Smooth muscle cell (in vitro differentiated cells): ENCODE data around the gene ZFYVE21. TPM values are rescaled to one million over a fixed set of nuclear protein-coding genes. Genes with fewer than 3 reads are reported as not detected.

Experiments used
- DNase-seq: peaks from one replicate; lab custom pipeline; 2025; ENCODE audit not compliant: unreplicated experiment; lab: John Stamatoyannopoulos, UW
- H2AFZ ChIP-seq: fragments of 200-600 bp; sonication (generic); 2 replicates; pipeline ENCODE4 v1.6.0; 2016; ENCODE audit warnings: antibody characterized with exemption, low read depth, mild to moderate bottlenecking
- H3F3A ChIP-seq: fragments of 200-600 bp; sonication (generic); 2 replicates; pipeline ENCODE4 v1.6.0; 2017; ENCODE audit warnings: antibody characterized with exemption, low read depth
- H3K27ac ChIP-seq: fragments of 200-600 bp; sonication (generic); 2 replicates; pipeline ENCODE4 v1.5.1; 2016; ENCODE audit warnings: low read depth, mild to moderate bottlenecking
- H3K27me3 ChIP-seq: fragments of 200-600 bp; sonication (generic); 2 replicates; pipeline ENCODE4 v1.6.1; 2016; ENCODE audit warnings: low read depth, mild to moderate bottlenecking
- H3K36me3 ChIP-seq: fragments of 200-600 bp; sonication (generic); 2 replicates; pipeline ENCODE4 v1.5.1; 2016; ENCODE audit warnings: low read depth
- H3K4me1 ChIP-seq: fragments of 200-600 bp; sonication (generic); 2 replicates; pipeline ENCODE4 v1.5.1; 2016; ENCODE audit warnings: low read depth
- H3K4me2 ChIP-seq: fragments of 200-600 bp; sonication (generic); 2 replicates; pipeline ENCODE4 v1.6.0; 2016; ENCODE audit warnings: mild to moderate bottlenecking
- H3K4me3 ChIP-seq: fragments of 200-600 bp; sonication (generic); 2 replicates; pipeline ENCODE4 v1.5.1; 2016; ENCODE audit warnings: mild to moderate bottlenecking
- H3K79me2 ChIP-seq: fragments of 200-600 bp; sonication (generic); 2 replicates; pipeline ENCODE4 v1.6.0; 2016; ENCODE audit warnings: low read depth, mild to moderate bottlenecking
- H3K9ac ChIP-seq: fragments of 200-600 bp; sonication (generic); 2 replicates; pipeline ENCODE4 v1.6.0; 2016; ENCODE audit warnings: low read depth
- H3K9me3 ChIP-seq: fragments of 200-600 bp; sonication (generic); replicated peaks from 2 replicates; pipeline ENCODE4 v1.5.1; 2016; ENCODE audit warnings: low read depth
- H4K20me1 ChIP-seq: fragments of 200-600 bp; sonication (generic); 2 replicates; pipeline ENCODE4 v1.6.0; 2016; ENCODE audit warnings: low read depth
- WGBS: methylation state at CpG from one replicate; pipeline ENCODE4 v1.1.7; 2016; ENCODE audit warnings: low lambda C conversion rate; 5-methylcytosine and 5-hydroxymethylcytosine counted together
- polyA plus RNA-seq: library from polyadenylated mRNA; unstranded; fragments of >200 nt; fragmentation: Nextera tagmentation; extraction: Ambion mirVana; gene quantifications from 2 replicates; pipeline ENCODE4 v1.2.1, GENCODE V29; 2016
- total RNA-seq: library from RNA; depleted of rRNA; stranded (reverse); fragments of >200 nt; gene quantifications from 2 replicates; pipeline ENCODE4 v1.2.3, GENCODE V29; 2014
- TF ChIP-seq, protein P1 (sequence below): fragments of 200-600 bp; sonication (generic); IDR thresholded peaks from 2 replicates; pipeline ENCODE4 v1.5.1; 2017; ENCODE audit warnings: borderline replicate concordance, mild to moderate bottlenecking, antibody characterized with exemption; ENCODE audit not compliant: insufficient read depth, poor library complexity, severe bottlenecking

The ZFYVE21 gene
- total and polyA plus RNA-seq, 2 experiments from 2014 or later, result 33.9 to 41.5 TPM

DNA sequence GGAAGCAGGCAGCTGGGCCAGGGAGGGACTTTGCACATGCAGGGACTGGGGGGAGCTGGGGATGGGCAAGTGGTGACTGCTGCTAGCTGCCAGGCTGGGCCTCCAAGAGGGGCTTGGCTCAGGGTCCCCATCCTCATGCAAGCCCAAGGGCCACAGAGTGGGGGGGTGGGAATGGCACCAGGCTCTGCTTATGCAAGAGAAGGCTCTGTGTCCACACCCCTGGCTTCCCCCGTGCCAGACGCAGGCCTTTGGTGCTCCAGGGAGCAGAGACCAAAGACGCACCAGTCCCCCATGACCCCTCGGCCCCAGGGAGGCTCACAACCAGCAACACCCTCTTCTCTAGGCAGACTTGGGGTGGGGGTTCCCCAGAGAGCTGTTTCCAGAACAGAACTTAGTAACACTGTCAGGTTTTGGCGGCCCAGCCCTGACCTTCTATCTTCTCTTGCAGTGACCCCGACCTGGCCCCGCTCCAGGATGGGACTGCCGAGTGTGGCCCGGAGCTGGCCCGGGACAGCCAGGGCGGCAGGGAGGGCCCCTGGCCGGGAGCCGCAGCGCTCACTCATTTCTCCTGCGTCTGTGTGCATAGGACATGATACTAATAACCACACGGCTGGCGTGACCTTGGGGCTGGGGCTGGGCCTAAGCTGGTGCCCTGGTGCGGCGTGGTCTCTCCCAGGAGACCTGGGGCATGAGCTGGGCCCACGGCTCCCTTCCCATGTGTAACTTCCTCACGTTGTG, 14.7 kb upstream of the ZFYVE21 start:
- no peaks in the 10 kb centered on the region for H3K4me1 ChIP-seq
- H3K4me3 ChIP-seq, result no peak overlapping the region
- peaks cover 4% of the 10 kb centered on the region for H3F3A ChIP-seq
- no peak overlapping the region for H3K4me2 ChIP-seq
- no peak overlapping the region for H3K9ac ChIP-seq
- H2AFZ ChIP-seq, result no peak overlapping the region
- WGBS, result 94% methylated on average over 21 of the region's 21 CpGs
- DNase-seq, result no peak
- no peak overlapping the region for H3K27ac ChIP-seq
- peaks cover 4% of the 10 kb centered on the region for H3K79me2 ChIP-seq
- TF ChIP-seq, protein P1, sequence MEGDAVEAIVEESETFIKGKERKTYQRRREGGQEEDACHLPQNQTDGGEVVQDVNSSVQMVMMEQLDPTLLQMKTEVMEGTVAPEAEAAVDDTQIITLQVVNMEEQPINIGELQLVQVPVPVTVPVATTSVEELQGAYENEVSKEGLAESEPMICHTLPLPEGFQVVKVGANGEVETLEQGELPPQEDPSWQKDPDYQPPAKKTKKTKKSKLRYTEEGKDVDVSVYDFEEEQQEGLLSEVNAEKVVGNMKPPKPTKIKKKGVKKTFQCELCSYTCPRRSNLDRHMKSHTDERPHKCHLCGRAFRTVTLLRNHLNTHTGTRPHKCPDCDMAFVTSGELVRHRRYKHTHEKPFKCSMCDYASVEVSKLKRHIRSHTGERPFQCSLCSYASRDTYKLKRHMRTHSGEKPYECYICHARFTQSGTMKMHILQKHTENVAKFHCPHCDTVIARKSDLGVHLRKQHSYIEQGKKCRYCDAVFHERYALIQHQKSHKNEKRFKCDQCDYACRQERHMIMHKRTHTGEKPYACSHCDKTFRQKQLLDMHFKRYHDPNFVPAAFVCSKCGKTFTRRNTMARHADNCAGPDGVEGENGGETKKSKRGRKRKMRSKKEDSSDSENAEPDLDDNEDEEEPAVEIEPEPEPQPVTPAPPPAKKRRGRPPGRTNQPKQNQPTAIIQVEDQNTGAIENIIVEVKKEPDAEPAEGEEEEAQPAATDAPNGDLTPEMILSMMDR, result no peak
- peaks cover 63% of the 10 kb centered on the region for H4K20me1 ChIP-seq
- H3K9me3 ChIP-seq, result no peaks in the 10 kb centered on the region
- H3K36me3 ChIP-seq, result no peaks in the 10 kb centered on the region
- no peaks in the 10 kb centered on the region for H3K27me3 ChIP-seq

DNA sequence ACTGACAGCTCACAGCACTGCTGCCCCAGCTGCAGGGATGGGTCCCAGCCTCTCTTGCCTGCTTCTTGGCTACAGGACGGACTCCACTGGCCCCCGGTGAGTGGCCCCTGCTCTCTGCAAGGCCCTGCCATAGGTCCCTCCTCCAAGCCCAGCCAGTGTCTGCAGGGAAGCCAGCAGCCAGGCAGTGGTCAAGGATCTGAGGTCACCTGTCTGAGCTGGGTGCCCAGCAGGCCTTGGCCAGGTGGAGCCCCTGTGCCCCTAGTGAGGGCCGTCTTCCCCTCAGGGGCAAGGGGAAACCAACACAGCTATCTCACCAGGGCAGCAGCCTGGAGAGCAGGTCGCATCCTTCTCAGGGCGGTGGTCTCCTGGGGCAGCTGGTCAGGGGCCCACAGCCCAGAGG, 13.5 kb upstream of the ZFYVE21 start:
- no peak overlapping the region for H3K27ac ChIP-seq
- no peak overlapping the region for H2AFZ ChIP-seq
- WGBS, result 79% methylated on average over 5 of the region's 5 CpGs
- no peaks in the 10 kb centered on the region for H3K27me3 ChIP-seq
- no peaks in the 10 kb centered on the region for H3F3A ChIP-seq
- H3K9me3 ChIP-seq, result no peaks in the 10 kb centered on the region
- TF ChIP-seq, protein P1, result no peak
- no peak overlapping the region for H3K4me2 ChIP-seq
- H3K4me1 ChIP-seq, result no peaks in the 10 kb centered on the region
- DNase-seq, result no peak
- H4K20me1 ChIP-seq, result peaks cover 51% of the 10 kb centered on the region
- no peak overlapping the region for H3K4me3 ChIP-seq
- H3K79me2 ChIP-seq, result peaks cover 4% of the 10 kb centered on the region
- H3K9ac ChIP-seq, result no peak overlapping the region
- H3K36me3 ChIP-seq, result no peaks in the 10 kb centered on the region

DNA sequence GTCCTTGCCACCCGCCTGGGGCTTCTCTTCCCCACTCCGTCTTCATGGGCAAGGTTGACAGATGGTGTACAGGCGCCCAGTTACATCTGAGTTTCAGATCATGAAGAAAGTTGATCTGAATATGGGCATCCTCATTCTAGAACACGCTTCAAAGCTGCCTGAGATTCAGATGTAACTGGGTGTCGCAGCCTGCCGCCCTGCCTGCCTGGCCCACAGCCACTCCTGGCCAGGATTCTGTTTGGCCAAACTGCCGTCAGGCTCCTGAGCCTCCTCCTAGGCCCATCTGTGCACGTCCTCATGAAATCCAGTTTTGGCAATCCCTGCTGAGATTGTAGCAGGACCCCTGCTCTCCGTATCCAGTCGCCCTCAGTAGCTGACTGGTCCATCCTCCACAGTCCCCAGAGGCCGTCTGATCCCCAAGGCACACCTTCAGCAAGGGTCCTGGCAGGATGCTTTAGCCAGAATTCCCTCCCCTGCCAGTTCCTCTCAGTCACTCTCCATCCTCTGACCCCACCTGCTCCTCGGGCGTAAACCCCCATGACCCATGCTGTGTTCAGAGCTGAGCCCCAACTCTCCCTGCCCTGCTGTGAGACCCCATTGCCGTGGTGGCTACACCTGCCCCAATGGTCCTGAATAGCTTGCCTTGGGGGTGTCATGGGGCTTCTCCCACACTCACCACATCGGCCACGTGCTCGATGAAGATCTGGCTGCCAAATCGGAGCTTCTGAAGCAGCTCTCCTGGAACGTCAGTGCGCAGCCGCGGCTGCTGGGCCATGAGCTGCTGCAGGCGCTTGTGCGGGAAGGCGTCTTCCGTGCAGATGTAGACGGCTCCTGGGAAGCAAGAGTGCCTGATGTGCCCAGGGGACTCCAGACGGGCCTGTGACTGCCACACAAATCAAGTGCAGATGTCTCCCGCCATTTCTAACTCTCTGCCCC, 12.8 kb upstream of the ZFYVE21 start:
- no peak overlapping the region for H3K4me3 ChIP-seq
- no peak overlapping the region for H3K4me2 ChIP-seq
- peaks cover 44% of the 10 kb centered on the region for H4K20me1 ChIP-seq
- H3K36me3 ChIP-seq, result no peaks in the 10 kb centered on the region
- TF ChIP-seq, protein P1, result no peak
- H3F3A ChIP-seq, result no peaks in the 10 kb centered on the region
- H3K4me1 ChIP-seq, result no peaks in the 10 kb centered on the region
- no peaks in the 10 kb centered on the region for H3K9me3 ChIP-seq
- H2AFZ ChIP-seq, result no peak overlapping the region
- 94% methylated on average over 28 of the region's 29 CpGs for WGBS
- no peak overlapping the region for H3K27ac ChIP-seq
- no peak overlapping the region for H3K9ac ChIP-seq
- H3K79me2 ChIP-seq, result no peaks in the 10 kb centered on the region
- no peak for DNase-seq
- H3K27me3 ChIP-seq, result no peaks in the 10 kb centered on the region
